Measurements from ENCODE around the gene RALGPS1.
"Not testable (repeated sequence)": the region's sequence is repeated elsewhere in the genome, so short reads cannot be mapped to it uniquely, and the experiment has no call there.

The RALGPS1 gene

DNA sequence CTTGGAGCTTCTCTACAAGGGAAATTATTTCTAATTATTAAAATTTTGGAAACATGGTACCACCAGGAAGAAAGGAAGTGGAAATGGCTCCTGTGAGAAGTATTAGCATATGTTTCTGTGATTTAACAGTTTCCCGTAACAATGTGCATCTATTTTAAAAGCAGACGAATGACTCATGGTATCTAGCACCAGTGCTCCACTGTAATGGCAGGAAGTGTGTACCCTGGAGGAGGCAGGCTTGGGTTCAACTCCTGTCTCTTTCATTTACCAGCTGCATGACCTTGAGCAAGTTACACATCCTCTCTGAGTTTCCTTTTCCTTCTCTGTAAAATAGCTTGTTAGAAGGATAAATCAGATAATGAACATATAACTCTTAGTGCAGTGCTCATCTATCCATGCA lies 248.8 kb downstream of the RALGPS1 start:
- H3K4me1 ChIP-seq (ENCODE audit: control insufficient read depth, insufficient read depth, low read length), result peaks cover 37% of the 10 kb centered on the region
- H3K4me3 ChIP-seq (ENCODE audit: low read depth, low read length), result no peak overlapping the region
- no peaks in the 10 kb centered on the region for H3K27me3 ChIP-seq (ENCODE audit: control insufficient read depth, insufficient read depth, low read length)
- H3K27ac ChIP-seq (ENCODE audit: low read depth, low read length), result no peak overlapping the region
- no peak overlapping the region for H3K9ac ChIP-seq (ENCODE audit: low read depth, low read length)
- no peaks in the 10 kb centered on the region for H3K9me3 ChIP-seq (ENCODE audit: control insufficient read depth, insufficient read depth, low read length)
- H3K36me3 ChIP-seq (ENCODE audit: control insufficient read depth, insufficient read depth, low read length), result no peaks in the 10 kb centered on the region; the same call in 1 of the 2 replicates

DNA sequence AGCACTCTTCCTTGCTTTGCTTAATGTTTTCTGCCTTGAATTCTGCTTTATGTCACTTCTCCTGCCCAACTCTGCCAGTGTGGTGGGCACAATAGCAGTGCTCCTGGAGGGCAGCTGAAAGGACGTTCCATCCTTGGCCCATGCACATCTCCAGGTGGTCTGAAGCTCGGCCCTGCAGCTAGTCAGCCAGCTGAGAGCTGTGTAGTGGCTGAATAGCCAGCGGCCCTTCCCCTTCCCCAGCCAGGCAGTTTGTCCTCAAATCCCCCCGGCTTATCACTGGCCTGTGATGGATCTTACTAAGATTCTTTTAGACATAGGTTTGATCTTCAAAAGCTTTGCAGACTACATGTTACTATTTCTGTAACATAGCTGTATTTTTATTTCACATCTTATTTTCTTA lies 250.5 kb downstream of the RALGPS1 start:
- Histone ChIP-seq H3K4me1 (ENCODE audit: control insufficient read depth, insufficient read depth, low read length) (peaks cover 23% of the 10 kb centered on the region), H3K9ac (ENCODE audit: low read depth, low read length) (no peak overlapping the region), H3K36me3 (ENCODE audit: control insufficient read depth, insufficient read depth, low read length) (no peaks in the 10 kb centered on the region; the same call in 1 of the 2 replicates), H3K4me3 (ENCODE audit: low read depth, low read length) (no peak overlapping the region), H3K9me3 (ENCODE audit: control insufficient read depth, insufficient read depth, low read length) (no peaks in the 10 kb centered on the region), H3K27me3 (ENCODE audit: control insufficient read depth, insufficient read depth, low read length) (no peaks in the 10 kb centered on the region), H3K27ac (ENCODE audit: low read depth, low read length) (no peak overlapping the region)

DNA sequence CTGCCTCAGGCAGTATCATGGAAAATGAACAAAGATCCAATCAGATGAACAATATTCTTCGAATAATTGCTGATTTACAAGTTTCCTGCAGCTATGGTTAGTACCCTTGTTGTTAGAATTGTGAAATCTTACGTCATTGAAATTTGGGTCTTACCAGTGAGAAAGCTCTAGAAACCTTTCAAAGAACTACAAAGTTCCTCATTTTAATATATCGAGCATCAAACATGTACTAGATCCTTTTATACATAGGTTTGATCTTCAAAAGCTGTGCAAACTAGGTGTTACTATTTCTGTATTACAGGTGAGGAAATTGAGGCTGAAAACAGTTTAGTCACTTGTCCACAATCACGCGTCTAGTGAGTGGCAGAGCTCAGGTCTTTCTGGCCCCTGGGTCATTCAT lies 251.5 kb downstream of the RALGPS1 start:
- peaks cover 21% of the 10 kb centered on the region for H3K4me1 ChIP-seq (ENCODE audit: control insufficient read depth, insufficient read depth, low read length)
- no peak overlapping the region for H3K9ac ChIP-seq (ENCODE audit: low read depth, low read length)
- no peaks in the 10 kb centered on the region for H3K9me3 ChIP-seq (ENCODE audit: control insufficient read depth, insufficient read depth, low read length)
- no peak overlapping the region for H3K4me3 ChIP-seq (ENCODE audit: low read depth, low read length)
- H3K36me3 ChIP-seq (ENCODE audit: control insufficient read depth, insufficient read depth, low read length), result no peaks in the 10 kb centered on the region; the same call in 1 of the 2 replicates
- no peak overlapping the region for H3K27ac ChIP-seq (ENCODE audit: low read depth, low read length)
- no peaks in the 10 kb centered on the region for H3K27me3 ChIP-seq (ENCODE audit: control insufficient read depth, insufficient read depth, low read length)

DNA sequence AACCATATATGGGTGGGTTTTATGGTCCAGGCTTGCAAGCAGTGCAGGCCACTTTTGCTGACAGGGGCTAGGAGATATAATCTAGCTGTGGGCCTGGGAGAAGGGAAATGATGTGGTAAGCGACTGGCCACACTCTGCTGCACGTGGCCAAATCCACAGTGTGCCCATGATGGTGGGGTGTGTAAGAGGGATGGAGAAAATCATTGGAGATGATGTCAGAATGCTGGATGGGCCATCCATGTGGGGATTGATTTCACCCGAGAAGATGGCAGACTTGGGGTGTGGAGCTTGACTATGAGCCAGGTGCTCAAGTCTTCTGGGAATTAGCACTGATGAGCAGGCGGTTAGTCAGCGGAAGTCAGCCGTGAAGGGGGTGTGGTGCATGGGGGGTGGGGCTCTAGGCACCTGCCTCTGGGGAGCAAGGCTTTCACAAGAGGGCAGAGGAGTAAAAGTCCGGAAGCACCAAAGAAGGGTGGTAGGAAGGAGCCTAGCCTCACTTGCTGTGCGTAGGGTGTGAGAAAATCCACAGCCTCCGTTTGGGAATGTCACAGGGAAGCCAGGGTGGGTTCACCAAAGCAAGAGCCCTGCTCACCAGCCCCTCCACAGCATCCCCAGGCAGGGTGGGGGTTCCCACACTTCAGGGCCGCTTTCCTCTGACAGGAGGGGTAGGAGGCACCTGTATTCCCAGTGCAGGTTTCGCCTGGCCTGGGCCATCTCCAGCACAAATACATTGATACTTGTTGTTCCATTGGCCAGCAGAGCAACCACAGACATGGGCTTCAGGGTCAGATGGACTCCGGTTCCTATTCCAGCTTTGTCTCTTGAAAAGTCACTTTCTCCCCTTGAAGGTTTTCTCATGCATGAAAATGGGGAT lies 252.3 kb downstream of the RALGPS1 start:
- Histone ChIP-seq H3K9ac (ENCODE audit: low read depth, low read length) (no peak overlapping the region), H3K36me3 (ENCODE audit: control insufficient read depth, insufficient read depth, low read length) (no peaks in the 10 kb centered on the region; the same call in 1 of the 2 replicates)

DNA sequence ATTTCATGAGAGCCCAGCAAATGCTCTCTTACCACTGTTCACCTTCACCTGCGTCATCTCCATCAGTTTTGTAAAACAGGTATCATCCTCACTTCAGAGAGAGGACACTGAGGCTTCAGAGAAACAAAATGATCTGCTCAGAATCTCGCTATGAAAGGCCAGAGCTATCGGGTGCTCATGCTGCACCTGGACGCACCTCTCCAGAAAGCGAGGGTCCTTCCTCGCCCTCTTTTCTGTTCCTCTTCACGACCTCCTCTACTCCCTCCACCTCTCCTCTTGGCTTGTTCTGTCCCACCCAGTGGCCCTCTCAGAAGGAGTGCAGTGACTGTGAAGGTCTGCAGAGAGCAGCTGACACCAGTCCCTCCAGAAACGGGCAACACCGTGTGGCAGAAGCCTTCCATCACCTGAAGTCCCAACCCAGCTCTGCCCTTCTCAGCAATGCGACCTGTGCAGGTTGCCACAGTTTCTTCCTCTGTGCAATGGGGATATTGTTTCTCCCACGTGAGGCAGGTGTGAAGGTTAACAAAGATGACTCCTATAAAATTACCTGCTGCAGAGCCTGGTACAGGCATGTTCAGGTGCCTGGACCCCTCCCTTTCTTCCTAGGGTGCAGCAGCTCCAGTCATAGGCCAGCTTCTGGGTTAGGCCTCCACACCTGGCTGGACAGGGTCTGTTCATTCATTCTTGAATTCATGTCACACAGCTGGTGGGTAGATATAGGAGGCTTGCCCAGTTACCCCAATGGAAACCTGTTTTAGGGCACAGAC lies 253.2 kb downstream of the RALGPS1 start:
- Histone ChIP-seq H3K4me3 (ENCODE audit: low read depth, low read length) (no peak overlapping the region), H3K9me3 (ENCODE audit: control insufficient read depth, insufficient read depth, low read length) (no peaks in the 10 kb centered on the region), H3K36me3 (ENCODE audit: control insufficient read depth, insufficient read depth, low read length) (no peaks in the 10 kb centered on the region; the same call in 1 of the 2 replicates), H3K4me1 (ENCODE audit: control insufficient read depth, insufficient read depth, low read length) (peaks cover 21% of the 10 kb centered on the region), H3K27ac (ENCODE audit: low read depth, low read length) (no peak overlapping the region), H3K27me3 (ENCODE audit: control insufficient read depth, insufficient read depth, low read length) (no peaks in the 10 kb centered on the region), H3K9ac (ENCODE audit: low read depth, low read length) (no peak overlapping the region)

More for the DNA sequence above, 252.3 kb downstream of the RALGPS1 start:
- Histone ChIP-seq H3K4me3 (ENCODE audit: low read depth, low read length) (no peak overlapping the region), H3K9me3 (ENCODE audit: control insufficient read depth, insufficient read depth, low read length) (no peaks in the 10 kb centered on the region), H3K27me3 (ENCODE audit: control insufficient read depth, insufficient read depth, low read length) (no peaks in the 10 kb centered on the region), H3K27ac (ENCODE audit: low read depth, low read length) (no peak overlapping the region), H3K4me1 (ENCODE audit: control insufficient read depth, insufficient read depth, low read length) (peaks cover 21% of the 10 kb centered on the region)

DNA sequence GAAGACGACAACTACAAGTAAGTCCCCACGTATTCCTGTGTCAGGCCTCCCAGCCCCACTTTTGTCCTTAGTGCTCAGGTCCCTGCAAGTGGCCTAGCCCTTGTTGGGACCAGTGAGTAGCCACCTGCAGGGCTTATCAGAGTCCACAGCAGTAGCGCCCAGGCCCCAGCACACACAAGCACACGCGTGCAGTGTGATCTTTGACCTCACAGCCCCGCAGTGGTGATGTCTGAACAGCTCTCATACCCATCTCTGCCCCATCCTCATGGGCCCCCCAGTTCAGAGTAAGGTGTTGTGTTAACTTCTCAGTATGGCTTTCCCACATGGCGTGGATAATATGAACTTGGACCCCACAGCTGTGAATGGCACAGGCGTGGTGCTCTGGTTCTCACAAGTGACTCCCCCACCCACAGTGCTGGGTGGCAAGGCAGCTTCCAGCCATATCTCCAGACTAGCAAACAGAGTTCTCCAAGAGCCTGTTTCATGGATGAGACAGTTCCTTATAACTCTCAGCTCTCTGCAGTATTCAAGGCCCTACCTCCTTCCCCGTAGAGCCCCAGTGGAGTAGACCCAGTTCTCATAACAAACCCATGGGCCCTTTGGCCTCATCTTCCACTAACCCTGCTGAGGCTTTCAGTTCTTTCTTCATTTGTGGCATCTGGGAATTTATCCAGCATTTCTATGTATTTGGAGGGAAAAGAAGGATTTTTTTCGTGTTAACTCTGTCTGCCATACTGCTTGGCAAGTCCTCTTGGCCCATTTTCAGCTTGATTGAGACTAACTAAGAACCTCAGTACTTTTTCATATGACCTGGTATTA lies 254.4 kb downstream of the RALGPS1 start:
- no peaks in the 10 kb centered on the region; the same call in 1 of the 2 replicates for H3K36me3 ChIP-seq (ENCODE audit: control insufficient read depth, insufficient read depth, low read length)
- H3K4me1 ChIP-seq (ENCODE audit: control insufficient read depth, insufficient read depth, low read length), result peaks cover 14% of the 10 kb centered on the region
- H3K27ac ChIP-seq (ENCODE audit: low read depth, low read length), result no peak overlapping the region
- H3K4me3 ChIP-seq (ENCODE audit: low read depth, low read length), result no peak overlapping the region
- H3K27me3 ChIP-seq (ENCODE audit: control insufficient read depth, insufficient read depth, low read length), result no peaks in the 10 kb centered on the region
- H3K9me3 ChIP-seq (ENCODE audit: control insufficient read depth, insufficient read depth, low read length), result no peaks in the 10 kb centered on the region
- no peak overlapping the region for H3K9ac ChIP-seq (ENCODE audit: low read depth, low read length)

DNA sequence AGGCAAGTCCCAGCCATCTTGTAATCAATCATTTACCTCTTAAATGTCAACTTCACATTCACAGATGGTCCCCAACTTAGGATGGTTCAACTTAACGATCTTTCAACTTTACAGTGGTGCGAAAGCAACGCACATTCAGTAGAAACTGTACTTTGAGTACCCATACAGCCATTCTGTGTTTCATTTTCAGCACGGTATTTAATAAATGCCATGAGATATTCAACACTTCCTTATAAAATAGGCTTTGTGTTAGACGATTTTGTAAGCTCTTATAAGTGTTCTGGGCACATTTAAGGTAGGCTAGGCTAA lies 254.9 kb downstream of the RALGPS1 start:
- H3K27me3 ChIP-seq (ENCODE audit: control insufficient read depth, insufficient read depth, low read length), result no peaks in the 10 kb centered on the region
- H3K9ac ChIP-seq (ENCODE audit: low read depth, low read length), result no peak overlapping the region
- H3K36me3 ChIP-seq (ENCODE audit: control insufficient read depth, insufficient read depth, low read length), result no peaks in the 10 kb centered on the region; the same call in 1 of the 2 replicates
- no peak overlapping the region for H3K4me3 ChIP-seq (ENCODE audit: low read depth, low read length)
- H3K27ac ChIP-seq (ENCODE audit: low read depth, low read length), result no peak overlapping the region
- H3K4me1 ChIP-seq (ENCODE audit: control insufficient read depth, insufficient read depth, low read length), result peaks cover 14% of the 10 kb centered on the region
- H3K9me3 ChIP-seq (ENCODE audit: control insufficient read depth, insufficient read depth, low read length), result no peaks in the 10 kb centered on the region

DNA sequence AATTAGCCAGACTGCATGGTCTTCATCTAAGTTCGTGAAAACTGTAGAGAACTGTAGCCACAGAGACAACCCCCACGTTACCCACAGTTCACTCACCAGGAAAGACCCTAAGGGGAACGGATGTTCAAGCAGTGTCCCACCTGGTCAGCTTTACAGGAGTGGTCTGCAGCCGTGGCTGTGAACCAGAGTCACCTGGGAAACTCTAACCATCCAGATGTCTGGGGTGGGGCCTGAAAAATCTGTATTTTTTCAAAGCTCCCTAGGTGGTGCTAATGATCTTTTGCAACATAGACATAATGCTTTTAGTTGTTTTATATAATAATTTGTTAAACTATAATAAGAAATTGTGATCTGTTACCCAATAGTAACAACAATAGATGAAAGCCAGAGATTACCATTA lies 255.5 kb downstream of the RALGPS1 start:
- Histone ChIP-seq H3K4me3 (ENCODE audit: low read depth, low read length) (no peak overlapping the region), H3K36me3 (ENCODE audit: control insufficient read depth, insufficient read depth, low read length) (no peaks in the 10 kb centered on the region; the same call in 1 of the 2 replicates), H3K27ac (ENCODE audit: low read depth, low read length) (no peak overlapping the region), H3K4me1 (ENCODE audit: control insufficient read depth, insufficient read depth, low read length) (peaks cover 10% of the 10 kb centered on the region), H3K9ac (ENCODE audit: low read depth, low read length) (no peak overlapping the region), H3K27me3 (ENCODE audit: control insufficient read depth, insufficient read depth, low read length) (no peaks in the 10 kb centered on the region), H3K9me3 (ENCODE audit: control insufficient read depth, insufficient read depth, low read length) (no peaks in the 10 kb centered on the region)

DNA sequence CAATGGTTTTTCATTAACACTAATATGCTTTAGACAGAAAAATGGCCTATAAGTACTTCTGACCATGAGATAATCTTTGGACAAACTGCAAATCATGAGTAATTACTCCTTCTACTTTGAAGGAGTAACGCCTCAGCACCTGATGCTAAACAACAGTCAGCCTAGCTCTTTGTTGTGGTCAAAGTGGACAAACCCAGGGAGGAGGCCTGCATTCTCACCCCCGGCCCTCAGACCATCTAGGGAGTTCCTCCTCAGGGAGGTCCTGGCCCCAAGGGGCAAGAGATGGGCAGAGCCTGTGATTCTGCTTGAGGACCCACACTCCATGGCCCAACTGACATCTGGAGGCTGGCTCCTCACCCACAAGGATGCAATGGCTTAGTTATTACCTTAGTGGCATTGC lies 256.1 kb downstream of the RALGPS1 start:
- Histone ChIP-seq H3K9me3 (ENCODE audit: control insufficient read depth, insufficient read depth, low read length) (no peaks in the 10 kb centered on the region), H3K4me3 (ENCODE audit: low read depth, low read length) (no peak overlapping the region), H3K4me1 (ENCODE audit: control insufficient read depth, insufficient read depth, low read length) (peaks cover 4% of the 10 kb centered on the region), H3K36me3 (ENCODE audit: control insufficient read depth, insufficient read depth, low read length) (no peaks in the 10 kb centered on the region; the same call in 1 of the 2 replicates), H3K27me3 (ENCODE audit: control insufficient read depth, insufficient read depth, low read length) (no peaks in the 10 kb centered on the region), H3K27ac (ENCODE audit: low read depth, low read length) (no peak overlapping the region), H3K9ac (ENCODE audit: low read depth, low read length) (no peak overlapping the region)

DNA sequence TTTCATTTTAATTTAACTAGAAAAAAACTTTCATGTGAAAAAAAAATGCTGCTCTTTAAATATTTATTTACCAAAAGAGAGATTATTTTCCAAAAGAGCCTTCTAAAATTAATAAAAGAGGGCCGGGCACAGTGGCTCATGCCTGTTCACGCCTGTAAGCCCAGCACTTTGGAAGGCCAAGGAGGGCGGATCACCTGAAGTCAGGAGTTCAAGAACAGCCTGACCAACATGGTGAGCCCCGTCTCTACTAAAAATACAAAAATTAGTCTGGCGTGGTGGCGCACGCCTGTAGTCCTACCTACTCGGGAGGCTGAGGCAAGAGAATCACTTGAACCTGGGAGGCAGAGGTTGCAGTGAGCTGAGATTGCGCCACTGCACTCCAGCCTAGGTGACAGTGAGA lies 256.8 kb downstream of the RALGPS1 start:
- H3K4me1 ChIP-seq (ENCODE audit: control insufficient read depth, insufficient read depth, low read length); H3K9me3 ChIP-seq (ENCODE audit: control insufficient read depth, insufficient read depth, low read length); H3K36me3 ChIP-seq (ENCODE audit: control insufficient read depth, insufficient read depth, low read length); H3K27me3 ChIP-seq (ENCODE audit: control insufficient read depth, insufficient read depth, low read length); H3K9ac ChIP-seq (ENCODE audit: low read depth, low read length); H3K4me3 ChIP-seq (ENCODE audit: low read depth, low read length); H3K27ac ChIP-seq (ENCODE audit: low read depth, low read length): not testable (repeated sequence)
